GM18502 (cell line): ENCODE data around the gene TACC2.
"Not testable (repeated sequence)": the region's sequence is repeated elsewhere in the genome, so short reads cannot be mapped to it uniquely, and the experiment has no call there.

Experiments used
- ATAC-seq: cut with Tn5 transposase; IDR thresholded peaks from one replicate; pipeline ENCODE4 v1.9.1; 2021; ENCODE audit warnings: mild to moderate bottlenecking; ENCODE audit not compliant: unreplicated experiment, poor library complexity

The TACC2 gene

DNA sequence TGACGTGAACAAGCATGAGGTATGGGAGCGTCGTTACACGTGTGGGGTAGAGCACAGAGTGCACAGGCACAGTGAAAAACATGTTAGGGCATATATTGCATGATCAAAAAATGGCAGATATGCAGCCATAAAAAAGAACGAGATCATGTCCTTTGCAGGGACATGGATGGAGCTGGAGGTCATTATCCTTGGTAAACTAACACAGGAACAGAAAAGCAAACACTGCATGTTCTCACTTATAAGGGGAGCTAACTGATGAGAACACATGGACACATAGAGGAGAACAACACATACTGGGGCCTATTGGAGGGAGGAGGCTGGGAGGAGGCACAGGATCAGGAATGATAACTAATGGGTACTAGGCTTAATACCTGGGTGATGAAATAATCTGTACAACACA is 66.3 kb downstream of the TACC2 start:
- no peak for ATAC-seq

DNA sequence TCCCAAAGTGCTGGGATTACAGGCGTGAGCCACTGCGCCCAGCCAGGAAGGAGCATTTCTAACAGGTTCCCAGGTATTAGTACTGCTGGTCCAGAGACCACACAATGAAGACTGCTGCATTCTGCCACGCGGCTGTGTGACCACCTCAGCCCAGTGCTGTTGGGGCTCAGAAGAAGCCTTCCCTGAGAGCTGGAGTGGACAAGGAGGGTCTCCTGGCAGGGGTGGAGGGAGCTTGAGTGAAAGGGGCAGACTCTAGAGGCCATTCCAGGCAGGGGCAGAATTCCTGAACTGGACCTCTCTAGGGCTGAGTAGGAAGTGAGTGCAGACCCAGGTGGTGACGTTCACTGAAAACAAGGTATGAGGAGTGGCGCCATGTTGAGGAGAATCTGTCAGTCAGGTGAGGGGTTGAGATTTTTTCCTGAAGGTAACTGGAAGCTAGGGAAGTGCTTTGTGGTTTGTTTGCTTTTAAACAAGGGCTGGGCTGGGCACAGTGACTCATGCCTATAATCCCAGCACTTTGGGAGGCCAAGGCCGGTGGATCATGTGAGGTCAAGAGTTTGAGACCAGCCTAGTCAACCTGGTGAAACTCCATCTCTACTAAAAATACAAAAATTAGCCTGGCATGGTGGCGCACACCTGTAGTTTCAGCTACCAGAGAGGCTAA is 67.6 kb downstream of the TACC2 start:
- ATAC-seq: no peak

DNA sequence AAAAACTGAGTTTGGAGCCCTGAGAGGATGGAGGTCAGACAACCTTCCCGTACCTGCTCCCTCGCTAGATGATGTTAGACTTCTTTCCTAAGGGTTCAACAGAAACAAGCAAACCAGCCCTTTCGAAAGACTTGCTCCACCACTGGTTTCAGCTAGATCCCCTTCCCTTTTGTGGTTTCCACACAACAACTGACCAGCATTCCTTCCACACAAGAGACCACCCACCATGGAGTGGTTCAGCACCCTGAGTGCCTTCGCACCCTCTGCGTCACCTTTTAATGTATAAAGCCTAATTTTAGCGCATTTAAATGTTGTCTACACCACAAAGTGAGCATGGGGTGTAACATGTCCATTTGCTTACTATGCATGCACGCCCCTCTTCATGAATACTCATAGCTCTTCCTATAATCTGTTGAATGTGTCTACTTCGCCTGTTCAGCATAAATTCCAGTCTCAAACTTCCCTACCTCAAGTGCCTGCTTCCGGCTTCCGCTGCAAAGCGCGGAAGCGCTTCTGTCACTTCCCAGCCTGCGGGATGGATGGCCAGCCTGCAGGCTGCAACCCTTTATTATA is 69.0 kb downstream of the TACC2 start:
- ATAC-seq: no peak

DNA sequence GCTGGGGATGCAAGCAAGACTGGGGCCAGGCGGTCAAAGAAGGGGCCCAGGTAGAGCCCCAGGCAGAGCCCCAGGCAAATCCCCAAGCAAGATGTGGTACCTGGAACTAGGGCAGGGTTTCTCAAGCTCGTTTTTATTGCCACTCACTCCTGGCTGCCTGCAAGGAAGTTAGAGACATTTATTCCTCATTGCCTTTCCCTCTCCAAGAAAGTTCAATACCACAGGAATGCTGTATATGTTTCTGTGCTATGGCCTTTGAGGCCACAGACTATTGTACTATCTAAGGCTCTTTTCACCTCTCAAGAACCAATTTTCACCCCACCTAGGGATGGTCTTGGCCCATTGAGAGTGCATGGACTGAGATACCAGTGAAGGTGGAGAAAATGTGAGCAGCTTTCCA is 71.3 kb downstream of the TACC2 start:
- no peak for ATAC-seq

DNA sequence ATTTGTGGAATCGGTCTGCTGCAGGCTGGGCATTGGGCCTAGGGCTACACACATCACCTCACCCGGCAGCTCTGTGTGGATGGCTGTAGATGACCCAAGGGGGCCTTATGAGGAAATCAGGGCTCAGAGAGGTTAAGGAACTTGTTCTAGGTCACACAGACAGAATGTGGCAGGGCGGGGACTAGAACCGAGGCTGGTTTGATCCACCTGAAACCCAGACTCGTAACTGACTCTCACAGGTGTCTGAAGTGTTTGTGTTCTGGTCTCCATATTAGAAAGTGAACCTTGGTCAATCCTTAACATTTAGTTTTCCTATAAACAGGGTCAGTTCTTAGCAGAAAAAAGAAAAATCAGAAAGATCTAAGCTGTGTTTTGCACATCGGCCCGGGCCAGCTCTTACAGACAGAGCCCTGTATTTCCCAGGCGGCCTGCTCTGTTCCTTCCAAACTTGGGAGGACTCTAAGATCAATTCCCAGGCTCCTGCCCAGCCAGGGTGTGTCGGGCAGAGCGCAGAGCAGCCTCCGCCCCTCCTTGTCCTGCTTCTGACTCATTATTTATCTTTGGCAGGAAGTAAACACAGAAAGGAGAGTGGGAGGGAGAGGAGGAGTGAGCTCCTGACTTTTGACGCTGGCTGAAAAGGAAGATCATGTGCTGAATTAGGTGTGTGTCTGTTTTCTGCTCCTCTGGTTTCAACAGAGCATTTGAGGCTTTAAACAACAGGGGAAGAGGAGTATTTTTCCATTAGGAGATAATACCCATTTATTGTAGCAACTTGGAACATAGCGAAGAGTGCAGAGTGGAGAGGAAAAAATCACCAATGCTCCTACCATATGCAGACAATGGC is 74.1 kb downstream of the TACC2 start:
- no peak for ATAC-seq

DNA sequence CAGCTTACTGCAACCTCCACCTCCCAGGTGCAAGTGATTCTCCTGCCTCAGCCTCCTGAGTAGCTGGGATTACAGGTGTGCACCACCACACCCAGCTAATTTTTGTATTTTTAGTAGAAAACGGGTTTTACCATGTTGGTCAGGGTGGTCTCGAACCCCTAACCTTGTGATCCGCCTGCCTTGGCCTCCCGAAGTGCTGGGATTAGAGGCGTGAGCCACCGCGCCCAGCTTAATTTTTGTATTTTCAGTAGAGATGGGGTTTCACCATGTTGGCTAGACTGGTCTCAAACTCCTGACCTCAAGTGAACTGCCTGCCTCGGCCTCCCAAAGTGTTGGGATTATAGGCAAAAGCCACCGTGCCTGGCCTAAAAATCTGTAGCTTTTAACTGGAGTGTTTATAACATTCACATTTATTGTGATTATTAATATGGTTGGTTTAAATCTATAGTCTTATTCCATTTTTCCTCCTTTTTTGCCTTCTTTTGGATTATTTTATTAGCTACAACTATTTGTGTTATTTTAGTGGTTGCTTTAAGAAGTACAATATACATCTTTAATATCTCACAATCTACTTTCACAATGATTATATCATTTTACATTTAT is 77.5 kb downstream of the TACC2 start:
- ATAC-seq: not testable (repeated sequence)

DNA sequence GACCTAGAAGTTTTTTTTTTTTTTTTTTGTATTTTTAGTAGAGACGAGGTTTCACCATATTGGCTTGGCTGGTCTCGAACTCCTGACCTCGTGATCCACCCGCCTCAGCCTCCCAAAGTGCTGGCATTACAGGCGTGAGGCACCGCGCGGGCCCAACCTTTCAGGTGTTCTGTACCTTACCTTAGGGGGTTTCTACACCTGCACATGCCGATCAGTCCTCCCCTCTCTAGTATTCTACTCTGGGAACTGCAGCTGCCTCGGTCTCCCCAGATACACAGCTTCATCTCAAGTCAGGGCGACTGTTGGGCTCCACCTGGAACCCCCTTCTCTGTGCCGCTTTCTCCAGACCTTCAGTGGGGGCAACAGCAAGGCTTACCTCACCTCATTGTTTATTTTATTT is 79.9 kb downstream of the TACC2 start:
- no peak for ATAC-seq

DNA sequence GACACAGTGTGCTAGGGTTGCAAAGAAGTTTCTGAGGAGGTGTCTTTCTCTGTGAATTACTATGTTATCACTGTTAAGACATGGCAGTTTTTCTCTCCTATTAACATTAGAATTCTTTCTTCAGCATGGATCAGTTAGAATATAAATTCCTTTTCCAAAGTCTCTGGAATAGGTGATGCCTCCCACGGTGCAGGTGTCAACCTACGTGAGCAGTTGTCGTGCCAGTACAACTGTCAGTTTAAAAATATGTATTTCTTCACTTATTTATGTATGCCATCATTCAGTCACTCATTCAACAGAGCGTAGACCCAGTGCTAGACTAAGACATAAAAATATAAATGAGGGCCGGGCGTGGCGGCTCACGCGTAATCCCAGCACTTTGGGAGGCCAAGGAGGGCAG is 83.5 kb downstream of the TACC2 start:
- no peak for ATAC-seq

DNA sequence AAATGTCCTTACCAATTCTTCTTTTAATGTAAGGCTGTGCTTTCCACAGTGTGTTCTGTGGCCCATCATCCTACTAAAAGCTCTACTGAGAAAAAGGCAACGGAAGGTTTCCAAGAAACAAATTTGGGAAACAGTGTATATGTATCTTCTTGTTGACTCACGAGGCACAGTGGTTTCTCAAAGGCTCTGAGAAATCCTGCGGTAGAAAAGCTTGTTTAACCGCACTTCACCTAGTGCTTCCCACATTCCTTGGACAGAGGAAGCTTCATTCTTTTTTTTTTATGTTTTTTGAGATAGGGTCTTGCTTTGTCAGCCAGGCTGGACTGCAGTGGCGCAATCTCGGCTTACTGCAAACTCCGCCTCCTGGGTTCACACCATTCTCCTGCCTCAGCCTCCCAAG is 84.5 kb downstream of the TACC2 start:
- ATAC-seq: no peak

DNA sequence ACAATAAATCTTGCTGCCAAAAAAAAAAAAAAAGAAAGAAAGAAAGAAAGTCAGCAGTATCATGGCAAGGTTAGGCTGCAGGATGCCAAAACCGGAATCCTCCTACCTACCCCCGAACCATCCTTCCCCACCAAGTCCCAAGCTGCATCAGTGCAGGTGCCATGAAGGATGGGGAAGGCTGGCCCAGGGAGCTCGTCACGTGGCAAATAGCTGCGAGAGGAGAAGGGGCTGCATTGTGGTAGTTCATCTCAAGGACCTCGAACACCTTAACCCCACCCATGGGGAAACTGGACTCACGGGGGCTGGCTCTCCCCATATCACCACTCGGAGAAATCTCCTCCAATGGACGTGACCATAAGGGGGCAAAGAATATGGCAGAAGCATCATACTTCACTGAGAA is 86.2 kb downstream of the TACC2 start:
- no peak for ATAC-seq

DNA sequence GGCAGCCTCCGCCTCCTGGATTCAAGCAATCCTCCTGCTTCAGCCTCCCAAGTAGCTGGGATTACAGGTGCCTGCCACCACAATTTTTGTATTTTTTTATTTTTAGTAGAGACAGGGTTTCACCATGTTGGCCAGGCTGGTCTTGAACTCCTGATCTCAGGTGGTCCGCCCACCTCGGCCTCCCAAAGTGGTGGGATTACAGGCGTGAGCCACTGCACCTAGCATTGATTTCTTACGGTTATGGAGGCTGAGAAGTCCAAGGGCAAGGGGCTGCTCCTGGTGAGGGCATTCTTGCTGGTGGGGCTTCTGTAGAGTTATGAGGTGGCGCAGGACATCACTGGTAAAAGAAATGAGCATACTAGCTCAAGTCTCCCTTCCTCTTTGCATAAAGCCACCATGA is 86.9 kb downstream of the TACC2 start:
- ATAC-seq: not testable (repeated sequence)

DNA sequence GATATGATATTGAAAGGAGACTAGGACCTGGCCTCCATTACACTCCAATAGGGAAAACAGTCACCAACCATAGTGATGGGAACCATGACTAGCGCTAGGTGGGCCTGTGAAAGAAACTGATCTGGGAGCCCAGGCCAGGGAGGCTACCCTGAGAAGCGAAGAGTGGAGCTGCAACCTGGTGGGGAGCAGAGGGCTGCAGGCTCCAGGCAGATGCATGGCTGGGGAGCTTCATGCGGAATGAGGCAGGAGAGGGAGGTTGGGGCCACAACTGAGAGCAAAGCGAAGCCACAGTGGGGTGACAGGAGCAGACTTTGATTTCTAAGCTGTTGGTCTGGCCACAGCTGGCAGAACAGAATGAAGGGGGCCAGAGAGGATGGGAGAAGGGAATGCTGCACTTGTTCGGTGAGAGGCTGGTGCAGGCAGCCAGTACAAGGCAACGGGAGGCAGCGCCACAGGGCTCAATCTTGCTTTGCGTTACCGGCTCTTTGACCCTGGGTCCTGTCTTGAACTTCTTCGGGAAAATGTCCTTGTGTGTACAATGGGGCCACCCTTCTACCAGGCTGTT is 88.4 kb downstream of the TACC2 start:
- no peak for ATAC-seq

DNA sequence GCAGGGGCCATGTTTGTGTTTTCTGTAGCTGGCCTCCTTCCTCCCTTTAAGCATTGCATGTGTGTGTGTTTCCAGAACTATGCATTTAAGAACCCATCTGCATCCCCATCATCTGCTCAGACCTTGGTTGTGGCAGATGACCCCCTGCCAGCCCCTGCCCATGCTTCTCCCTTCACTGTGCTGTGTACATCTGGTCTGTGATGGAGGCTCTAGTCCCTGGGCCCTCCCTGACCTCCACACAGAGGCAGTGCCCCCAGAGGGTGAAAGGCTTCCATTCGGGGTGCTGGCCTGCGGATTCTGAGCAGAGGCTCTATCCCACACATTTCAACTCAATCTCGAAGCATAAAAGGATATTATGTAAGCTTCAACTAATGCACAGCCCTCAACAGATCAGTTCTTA is 89.4 kb downstream of the TACC2 start:
- ATAC-seq: no peak

DNA sequence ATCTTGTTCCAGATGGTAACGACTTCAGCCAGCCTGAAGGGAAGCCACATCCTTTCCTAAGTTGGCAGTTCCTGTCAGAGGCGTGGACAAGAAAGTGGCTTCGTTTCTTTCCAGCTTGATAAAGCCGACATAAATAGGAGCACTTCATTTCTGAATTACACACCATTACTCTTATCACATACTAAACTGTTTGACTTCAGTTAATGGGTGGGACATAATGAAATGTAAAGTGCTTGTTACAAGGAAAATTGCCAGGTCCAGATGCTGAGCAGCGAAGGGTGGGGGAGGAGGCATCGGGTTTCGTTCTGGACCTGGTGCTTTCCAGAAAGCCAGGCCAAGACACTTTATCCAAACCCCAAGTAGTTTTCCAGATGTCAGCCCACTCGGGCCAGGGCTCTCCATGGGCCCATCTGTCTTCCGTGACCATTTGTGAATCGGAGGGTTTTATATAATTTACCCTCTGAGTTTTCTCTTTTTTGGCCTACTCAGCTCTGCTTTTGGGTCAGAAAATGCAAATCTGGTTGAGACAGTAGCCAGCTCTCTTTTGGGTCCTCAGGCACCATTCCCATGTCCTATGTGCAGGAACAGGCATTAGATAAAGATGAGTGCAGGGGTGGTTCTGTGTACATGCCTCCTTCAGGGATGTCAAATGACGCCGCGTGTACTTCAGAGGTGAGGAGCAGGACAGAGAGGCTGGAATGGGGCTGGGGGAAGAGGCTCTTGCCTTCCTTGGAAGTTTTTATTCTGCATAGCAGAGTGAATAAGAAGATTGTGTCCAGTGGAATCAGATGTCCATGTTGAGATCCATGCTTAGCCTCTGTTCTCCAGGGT is 90.2 kb downstream of the TACC2 start:
- ATAC-seq: no peak

DNA sequence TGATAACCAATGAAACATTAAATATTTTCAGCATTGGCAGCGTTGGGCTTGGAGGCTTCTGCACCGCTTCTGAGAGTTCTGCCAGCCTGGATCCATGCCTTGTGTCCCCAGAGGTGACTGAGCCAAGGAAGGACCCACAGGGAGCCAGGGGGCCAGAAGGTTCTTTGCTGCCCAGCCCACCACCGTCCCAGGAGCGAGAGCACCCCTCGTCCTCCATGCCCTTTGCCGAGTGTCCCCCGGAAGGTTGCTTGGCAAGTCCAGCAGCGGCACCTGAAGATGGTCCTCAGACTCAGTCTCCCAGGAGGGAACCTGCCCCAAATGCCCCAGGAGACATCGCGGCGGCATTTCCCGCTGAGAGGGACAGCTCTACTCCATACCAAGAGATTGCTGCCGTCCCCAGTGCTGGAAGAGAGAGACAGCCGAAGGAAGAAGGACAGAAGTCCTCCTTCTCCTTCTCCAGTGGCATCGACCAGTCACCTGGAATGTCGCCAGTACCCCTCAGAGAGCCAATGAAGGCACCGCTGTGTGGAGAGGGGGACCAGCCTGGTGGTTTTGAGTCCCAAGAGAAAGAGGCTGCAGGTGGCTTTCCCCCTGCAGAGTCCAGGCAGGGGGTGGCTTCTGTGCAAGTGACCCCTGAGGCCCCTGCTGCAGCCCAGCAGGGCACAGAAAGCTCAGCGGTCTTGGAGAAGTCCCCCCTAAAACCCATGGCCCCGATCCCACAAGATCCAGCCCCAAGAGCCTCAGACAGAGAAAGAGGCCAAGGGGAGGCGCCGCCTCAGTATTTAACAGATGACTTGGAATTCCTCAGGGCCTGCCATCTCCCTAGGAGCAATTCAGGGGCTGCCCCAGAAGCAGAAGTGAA is 93.9 kb downstream of the TACC2 start:
- ATAC-seq: no peak

DNA sequence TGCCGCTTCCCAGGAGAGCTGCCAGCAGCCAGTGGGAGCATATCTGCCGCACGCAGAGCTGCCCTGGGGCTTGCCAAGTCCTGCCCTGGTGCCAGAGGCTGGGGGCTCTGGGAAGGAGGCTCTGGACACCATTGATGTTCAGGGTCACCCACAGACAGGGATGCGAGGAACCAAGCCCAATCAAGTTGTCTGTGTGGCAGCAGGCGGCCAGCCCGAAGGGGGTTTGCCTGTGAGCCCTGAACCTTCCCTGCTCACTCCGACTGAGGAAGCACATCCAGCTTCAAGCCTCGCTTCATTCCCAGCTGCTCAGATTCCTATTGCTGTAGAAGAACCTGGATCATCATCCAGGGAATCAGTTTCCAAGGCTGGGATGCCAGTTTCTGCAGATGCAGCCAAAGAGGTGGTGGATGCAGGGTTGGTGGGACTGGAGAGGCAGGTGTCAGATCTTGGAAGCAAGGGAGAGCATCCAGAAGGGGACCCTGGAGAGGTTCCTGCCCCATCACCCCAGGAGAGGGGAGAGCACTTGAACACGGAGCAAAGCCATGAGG is 94.6 kb downstream of the TACC2 start:
- no peak for ATAC-seq

DNA sequence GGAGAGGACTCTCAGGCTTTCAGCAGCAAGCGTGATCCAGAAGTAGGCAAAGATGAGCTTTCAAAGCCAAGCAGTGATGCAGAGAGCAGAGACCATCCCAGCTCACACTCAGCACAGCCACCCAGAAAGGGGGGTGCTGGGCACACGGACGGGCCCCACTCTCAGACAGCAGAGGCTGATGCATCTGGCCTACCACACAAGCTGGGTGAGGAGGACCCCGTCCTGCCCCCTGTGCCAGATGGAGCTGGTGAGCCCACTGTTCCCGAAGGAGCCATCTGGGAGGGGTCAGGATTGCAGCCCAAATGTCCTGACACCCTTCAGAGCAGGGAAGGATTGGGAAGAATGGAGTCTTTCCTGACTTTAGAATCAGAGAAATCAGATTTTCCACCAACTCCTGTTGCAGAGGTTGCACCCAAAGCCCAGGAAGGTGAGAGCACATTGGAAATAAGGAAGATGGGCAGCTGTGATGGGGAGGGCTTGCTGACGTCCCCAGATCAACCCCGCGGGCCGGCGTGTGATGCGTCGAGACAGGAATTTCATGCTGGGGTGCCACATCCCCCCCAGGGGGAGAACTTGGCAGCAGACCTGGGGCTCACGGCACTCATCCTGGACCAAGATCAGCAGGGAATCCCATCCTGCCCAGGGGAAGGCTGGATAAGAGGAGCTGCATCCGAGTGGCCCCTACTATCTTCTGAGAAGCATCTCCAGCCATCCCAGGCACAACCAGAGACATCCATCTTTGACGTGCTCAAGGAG is 95.5 kb downstream of the TACC2 start:
- ATAC-seq: no peak

DNA sequence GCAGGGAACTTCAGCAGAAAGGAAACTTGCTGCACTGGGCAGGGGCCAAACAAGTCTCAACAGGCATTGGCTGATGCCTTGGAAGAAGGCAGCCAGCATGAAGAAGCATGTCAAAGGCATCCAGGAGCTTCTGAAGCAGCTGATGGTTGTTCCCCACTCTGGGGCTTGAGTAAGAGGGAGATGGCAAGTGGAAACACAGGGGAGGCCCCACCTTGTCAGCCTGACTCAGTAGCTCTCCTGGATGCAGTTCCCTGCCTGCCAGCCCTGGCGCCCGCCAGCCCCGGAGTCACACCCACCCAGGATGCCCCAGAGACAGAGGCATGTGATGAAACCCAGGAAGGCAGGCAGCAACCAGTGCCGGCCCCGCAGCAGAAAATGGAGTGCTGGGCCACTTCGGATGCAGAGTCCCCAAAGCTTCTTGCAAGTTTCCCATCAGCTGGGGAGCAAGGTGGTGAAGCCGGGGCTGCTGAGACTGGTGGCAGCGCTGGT is 96.5 kb downstream of the TACC2 start:
- no peak for ATAC-seq
